ENCODE data around the gene HRH3.

Gene HRH3

DNA sequence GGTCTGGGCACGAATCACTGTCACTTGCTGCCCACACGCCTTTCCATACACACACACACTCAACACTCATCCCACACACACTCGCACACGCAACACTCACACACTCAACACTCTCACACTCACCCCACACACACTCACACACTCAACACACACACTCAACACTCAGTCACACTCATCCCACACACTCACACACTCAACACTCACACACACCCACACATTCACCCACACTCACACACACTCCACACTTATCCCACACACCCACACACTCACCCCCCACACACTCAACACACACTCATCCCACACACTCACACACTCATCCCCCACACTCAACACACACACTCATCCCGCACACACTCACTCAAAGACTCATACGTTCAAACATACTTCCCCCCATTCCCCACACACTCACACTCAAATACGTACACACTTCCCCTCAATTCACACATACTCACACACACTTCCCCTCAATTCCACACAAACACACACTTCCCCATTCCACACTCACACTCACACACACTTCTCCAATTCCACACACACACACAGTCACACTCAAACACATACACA, 9.0 kb upstream of the HRH3 start:
- DNase-seq (ENCODE audit: extremely low read depth, low read depth) = no peak
- TF ChIP-seq, protein P1, sequence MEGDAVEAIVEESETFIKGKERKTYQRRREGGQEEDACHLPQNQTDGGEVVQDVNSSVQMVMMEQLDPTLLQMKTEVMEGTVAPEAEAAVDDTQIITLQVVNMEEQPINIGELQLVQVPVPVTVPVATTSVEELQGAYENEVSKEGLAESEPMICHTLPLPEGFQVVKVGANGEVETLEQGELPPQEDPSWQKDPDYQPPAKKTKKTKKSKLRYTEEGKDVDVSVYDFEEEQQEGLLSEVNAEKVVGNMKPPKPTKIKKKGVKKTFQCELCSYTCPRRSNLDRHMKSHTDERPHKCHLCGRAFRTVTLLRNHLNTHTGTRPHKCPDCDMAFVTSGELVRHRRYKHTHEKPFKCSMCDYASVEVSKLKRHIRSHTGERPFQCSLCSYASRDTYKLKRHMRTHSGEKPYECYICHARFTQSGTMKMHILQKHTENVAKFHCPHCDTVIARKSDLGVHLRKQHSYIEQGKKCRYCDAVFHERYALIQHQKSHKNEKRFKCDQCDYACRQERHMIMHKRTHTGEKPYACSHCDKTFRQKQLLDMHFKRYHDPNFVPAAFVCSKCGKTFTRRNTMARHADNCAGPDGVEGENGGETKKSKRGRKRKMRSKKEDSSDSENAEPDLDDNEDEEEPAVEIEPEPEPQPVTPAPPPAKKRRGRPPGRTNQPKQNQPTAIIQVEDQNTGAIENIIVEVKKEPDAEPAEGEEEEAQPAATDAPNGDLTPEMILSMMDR (IDR thresholded peaks at IDR 0.05; ENCODE audit: low read depth, low read length) = no peak

DNA sequence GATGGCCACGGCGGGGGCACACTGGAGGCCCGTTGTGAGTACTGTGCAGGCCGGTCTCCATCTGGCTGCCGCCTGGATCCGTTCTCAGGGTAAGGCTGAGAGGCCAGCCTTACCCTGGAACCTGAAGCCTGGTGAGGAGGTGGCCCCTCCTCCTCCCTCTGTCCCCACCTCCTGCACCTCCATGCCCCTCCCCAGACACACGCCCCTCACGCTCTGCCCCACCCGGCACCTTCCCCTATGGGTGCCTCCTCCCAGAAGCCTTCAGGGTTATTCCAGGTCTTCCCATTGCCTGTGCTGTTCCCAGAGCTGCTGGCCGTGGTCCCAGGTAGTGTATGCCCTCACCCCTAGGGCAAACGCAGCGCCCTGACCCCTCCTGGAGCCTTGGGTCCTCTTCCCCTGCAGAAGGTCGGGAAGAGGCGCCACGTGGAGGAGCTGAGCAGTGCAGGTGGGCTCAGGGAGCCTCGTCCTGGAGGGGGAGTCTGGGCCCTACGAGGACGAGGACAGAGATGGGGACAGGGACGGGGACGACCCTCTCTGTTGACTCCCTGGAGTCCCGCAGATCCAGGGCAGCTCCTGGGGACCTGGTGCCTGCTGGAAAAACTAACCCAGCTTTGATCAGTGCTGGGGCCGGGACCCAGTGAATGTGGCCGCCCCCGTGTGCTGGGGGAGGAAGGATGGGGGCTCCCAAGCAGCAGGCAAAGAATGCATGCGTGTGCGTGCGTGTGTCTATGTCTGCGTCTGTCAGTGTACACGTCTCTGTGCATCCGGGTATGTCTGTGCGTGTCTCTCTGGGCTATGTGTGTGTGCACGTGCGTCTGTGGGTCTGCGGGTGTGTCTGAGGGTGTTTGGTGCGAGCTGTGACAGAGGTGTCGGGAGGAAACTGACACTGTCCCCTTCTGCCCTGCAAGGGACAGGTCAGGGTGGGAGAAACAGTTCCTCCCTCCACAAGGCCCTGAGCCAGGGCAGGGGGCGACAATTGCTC, 8.2 kb upstream of the HRH3 start:
- TF ChIP-seq, protein P1 (IDR thresholded peaks at IDR 0.05; ENCODE audit: low read depth, low read length) = no peak
- DNase-seq (ENCODE audit: extremely low read depth, low read depth) = no peak

DNA sequence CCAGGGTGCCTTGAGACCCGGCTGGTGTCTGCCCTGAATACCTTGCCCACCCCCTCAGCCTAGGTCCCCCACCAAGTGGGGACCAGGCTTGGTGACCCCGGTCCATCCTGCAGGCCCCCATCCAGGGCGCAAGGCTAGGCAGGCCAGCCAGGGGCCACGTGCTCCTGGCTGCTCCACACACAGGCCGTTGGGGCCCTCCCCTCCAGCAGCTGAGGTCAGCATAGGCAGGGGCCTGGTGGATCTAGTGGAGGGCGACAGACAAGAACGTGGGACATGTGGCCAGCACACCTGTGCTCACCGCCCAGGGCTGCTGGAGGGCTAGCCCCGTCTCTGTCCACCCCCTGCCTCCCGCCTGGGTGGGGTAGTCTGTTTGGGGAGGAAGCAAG, 7.5 kb upstream of the HRH3 start:
- DNase-seq (ENCODE audit: extremely low read depth, low read depth) = no peak
- TF ChIP-seq, protein P1 (IDR thresholded peaks at IDR 0.05; ENCODE audit: low read depth, low read length) = no peak

DNA sequence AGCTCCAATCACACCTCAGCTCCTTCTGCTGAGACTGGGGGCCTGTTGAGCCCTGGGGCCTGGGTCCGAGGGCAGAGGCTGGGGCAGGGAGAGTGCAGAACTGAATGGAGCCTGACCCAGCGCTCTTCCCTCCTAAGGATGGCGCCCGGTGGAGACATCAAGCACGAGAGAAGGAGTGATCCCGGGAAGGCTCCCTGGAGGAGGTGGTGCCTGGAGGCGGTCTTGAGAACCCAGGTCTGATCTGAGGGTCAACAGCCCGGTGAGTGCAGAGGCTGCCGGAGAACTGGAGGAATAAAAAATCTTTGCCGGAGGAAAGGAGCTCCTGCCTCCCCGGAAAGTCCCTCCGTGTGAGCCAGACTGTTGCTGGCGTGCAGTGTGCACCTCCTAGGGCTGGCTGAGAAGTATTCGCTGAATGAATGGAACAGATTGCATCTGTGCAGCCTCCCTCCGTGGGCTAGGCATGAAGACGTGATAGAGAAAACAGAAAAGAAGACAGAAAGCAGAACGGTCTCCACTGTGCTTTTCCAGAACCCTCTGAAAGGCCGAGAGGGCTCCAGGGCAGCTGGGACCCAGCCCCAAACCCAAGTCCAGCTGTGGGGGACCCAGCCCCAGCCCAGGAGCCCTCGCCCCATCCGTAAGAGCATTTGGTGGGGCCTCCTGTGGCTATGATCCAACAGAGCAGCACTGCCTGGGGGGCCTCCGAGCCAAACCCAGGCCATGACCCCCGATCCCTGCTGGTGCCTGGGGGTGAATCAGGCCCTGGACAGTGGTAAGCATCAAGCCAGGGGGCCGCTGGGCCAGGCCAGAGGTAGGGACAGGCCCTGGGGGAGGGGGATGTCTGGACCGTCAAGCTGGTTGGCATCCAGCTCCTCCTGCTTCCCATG, 6.9 kb upstream of the HRH3 start:
- DNase-seq (ENCODE audit: extremely low read depth, low read depth) = no peak
- TF ChIP-seq, protein P1 (IDR thresholded peaks at IDR 0.05; ENCODE audit: low read depth, low read length) = no peak

DNA sequence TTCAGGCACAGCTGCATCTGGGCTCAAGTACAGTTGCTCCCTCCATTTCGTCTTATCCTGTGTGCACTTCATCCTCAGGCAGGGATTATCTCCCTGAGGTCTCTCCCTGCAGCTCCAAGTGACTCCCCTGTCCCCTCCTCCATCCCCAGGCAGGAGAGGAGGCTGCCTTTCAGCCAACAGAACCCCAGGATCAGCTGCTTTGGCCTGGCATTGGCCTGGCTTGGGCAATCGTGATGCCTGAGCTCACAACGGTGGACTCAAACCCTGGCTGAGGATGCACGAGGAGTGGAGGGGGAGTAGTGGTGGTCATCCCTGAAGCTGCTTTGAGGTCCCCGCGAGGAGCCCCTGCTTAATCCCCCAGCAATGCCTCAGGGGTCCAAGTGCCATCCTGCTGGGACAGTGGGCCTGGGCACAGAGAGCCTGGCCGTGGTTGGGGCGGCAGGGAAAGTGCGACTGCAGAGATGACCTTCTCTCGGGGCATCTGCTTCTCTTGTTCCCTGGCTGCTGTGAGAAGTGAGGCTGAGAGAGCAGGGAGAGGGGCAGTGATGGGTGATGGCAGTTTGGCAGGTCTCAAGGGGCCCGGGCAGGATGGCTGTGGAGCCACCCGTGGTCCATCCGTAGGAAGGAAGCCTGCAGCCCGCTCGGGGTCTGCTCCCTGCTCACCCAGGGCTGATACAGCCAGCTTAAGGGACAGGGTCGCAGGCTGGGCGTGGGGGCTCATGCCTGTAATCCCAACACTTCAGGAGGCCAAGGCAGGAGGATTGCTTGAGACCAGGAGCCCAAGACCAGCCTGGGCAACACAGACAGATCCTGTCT, 6.0 kb upstream of the HRH3 start:
- TF ChIP-seq, protein P1 (IDR thresholded peaks at IDR 0.05; ENCODE audit: low read depth, low read length) = no peak
- DNase-seq (ENCODE audit: extremely low read depth, low read depth) = no peak

DNA sequence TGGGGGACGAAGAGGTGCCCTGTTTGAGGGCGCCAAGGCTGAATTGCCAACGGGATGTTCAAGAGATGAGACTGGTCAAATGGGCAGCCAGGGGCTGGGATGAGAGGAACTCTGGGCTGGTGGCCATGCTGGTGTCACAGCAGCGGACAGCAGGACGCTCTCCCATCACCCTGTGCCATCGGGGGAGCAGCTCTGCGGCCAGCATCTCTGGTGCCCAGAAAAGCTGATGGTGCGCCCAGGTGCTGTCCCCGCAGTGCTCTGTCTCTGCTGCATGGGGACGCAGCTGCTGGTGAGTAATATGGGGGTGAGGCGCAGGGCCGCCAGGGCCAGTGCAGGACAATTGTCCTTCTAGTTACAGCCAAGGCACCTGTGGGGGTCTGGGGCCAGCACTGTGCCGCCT, 4.9 kb upstream of the HRH3 start:
- TF ChIP-seq, protein P1 (IDR thresholded peaks at IDR 0.05; ENCODE audit: low read depth, low read length) = no peak

More for the DNA sequence above, 4.9 kb upstream of the HRH3 start:
- no peak for DNase-seq (ENCODE audit: extremely low read depth, low read depth)

Measured in AG09319 (cell line).